ENCODE measurements around the gene SKAP1.

GRCh38 chr17:48123776-48124388 lies 306.1 kb downstream of the SKAP1 start:
- TF ChIP-seq CTCF (conservative IDR thresholded peaks at IDR 0.05; ENCODE audit: low read length) (no peak), EZH2phosphoT487 (IDR thresholded peaks at IDR 0.05; ENCODE audit: borderline replicate concordance) (no peak)
